ENCODE results near the gene GLRX. TPM values are rescaled to one million over a fixed set of nuclear protein-coding genes. Genes with fewer than 3 reads are reported as not detected.
"Not testable (repeated sequence)": the region's sequence is repeated elsewhere in the genome, so short reads cannot be mapped to it uniquely, and the experiment has no call there.

Gene GLRX
- total and polyA plus RNA-seq, 2 experiments from 2014 or later, result 15.7 to 51.1 TPM

DNA sequence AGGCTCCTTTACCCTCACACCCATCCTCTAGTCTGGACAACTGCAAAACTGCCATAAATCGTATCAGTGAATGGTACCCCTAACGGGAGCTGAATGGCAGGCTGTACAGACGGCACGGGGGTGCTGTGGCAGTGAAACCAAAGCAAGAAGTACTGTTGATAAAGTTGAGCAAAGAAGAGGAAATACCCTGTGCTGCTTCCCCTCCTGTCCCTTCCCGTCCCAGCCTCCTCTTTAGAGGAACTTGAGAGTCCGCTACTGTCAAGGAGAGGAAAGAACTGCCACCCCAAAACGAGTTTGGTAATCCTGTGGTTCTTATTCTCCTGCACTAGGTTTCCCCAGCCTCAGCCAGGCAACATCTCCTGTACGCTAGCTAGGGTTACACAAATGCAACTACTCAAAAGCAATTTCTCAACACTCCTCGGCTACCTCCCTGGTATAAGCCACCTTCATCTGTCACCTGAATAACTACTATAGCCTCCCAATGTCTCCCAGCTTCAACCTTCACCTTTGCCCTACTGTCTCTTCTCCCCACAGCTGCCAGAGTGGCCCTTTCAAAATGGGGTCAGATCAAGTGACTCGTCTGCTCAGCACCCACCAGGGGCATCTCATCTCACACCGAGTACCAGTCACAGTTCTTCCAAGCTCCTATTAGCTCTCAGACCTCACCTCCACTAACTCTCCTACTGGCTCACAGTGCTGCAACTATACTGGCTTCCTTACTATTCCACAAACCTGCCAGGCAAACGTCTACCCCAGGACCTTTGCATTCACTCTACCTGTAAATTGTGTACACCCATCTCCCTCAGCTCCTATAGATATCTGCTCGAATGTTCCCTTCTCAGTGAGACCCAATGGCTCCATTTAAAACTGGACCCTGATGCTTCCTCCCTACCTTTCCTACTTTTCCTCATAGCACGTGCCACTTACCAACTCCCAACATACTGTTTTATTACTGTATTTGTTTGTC, 4.1 kb downstream of the GLRX start:
- TF ChIP-seq, protein P1, sequence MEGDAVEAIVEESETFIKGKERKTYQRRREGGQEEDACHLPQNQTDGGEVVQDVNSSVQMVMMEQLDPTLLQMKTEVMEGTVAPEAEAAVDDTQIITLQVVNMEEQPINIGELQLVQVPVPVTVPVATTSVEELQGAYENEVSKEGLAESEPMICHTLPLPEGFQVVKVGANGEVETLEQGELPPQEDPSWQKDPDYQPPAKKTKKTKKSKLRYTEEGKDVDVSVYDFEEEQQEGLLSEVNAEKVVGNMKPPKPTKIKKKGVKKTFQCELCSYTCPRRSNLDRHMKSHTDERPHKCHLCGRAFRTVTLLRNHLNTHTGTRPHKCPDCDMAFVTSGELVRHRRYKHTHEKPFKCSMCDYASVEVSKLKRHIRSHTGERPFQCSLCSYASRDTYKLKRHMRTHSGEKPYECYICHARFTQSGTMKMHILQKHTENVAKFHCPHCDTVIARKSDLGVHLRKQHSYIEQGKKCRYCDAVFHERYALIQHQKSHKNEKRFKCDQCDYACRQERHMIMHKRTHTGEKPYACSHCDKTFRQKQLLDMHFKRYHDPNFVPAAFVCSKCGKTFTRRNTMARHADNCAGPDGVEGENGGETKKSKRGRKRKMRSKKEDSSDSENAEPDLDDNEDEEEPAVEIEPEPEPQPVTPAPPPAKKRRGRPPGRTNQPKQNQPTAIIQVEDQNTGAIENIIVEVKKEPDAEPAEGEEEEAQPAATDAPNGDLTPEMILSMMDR (IDR thresholded peaks at IDR 0.05; ENCODE audit: low read depth, low read length), result no peak
- Histone ChIP-seq H3K27ac (no peak overlapping the region), H3K27me3 (no peaks in the 10 kb centered on the region), H3K9me3 (ENCODE audit: low read depth) (no peaks in the 10 kb centered on the region), H3K36me3 (peaks cover 4% of the 10 kb centered on the region), H3K4me1 (ENCODE audit: low read depth) (peaks cover 24% of the 10 kb centered on the region), H3K4me3 (no peak overlapping the region)
- no peak for DNase-seq (ENCODE audit: low read depth in 1 of 2, low spot score in 1 of 2)

- no peak for DNase-seq (ENCODE audit: low read depth in 1 of 2, low spot score in 1 of 2)
- H3K4me3 ChIP-seq, result no peak overlapping the region
- H3K27ac ChIP-seq, result peak overlapping the region; percentile 38
- TF ChIP-seq, protein P1 (IDR thresholded peaks at IDR 0.05; ENCODE audit: low read depth, low read length), result no peak
- no peaks in the 10 kb centered on the region for H3K27me3 ChIP-seq
- peaks cover 29% of the 10 kb centered on the region for H3K4me1 ChIP-seq (ENCODE audit: low read depth)
- H3K36me3 ChIP-seq, result peaks cover 4% of the 10 kb centered on the region
- H3K9me3 ChIP-seq (ENCODE audit: low read depth), result no peaks in the 10 kb centered on the region
Observed at GRCh38 chr5:95817430-95817829, 5.1 kb downstream of the GLRX start.

GRCh38 chr5:95816776-95817175, 5.8 kb downstream of the GLRX start:
- Histone ChIP-seq H3K9me3 (ENCODE audit: low read depth) (no peaks in the 10 kb centered on the region), H3K27me3 (no peaks in the 10 kb centered on the region), H3K4me3 (no peak overlapping the region), H3K4me1 (ENCODE audit: low read depth) (peaks cover 35% of the 10 kb centered on the region), H3K27ac (no peak overlapping the region), H3K36me3 (peaks cover 4% of the 10 kb centered on the region)
- TF ChIP-seq, protein P1 (IDR thresholded peaks at IDR 0.05; ENCODE audit: low read depth, low read length), result no peak
- DNase-seq (ENCODE audit: low read depth in 1 of 2, low spot score in 1 of 2), result no peak

- no peak for DNase-seq (ENCODE audit: low read depth in 1 of 2, low spot score in 1 of 2)
- H3K36me3 ChIP-seq, result peaks cover 4% of the 10 kb centered on the region
- no peak overlapping the region for H3K4me3 ChIP-seq
- H3K27me3 ChIP-seq, result no peaks in the 10 kb centered on the region
- H3K4me1 ChIP-seq (ENCODE audit: low read depth), result peaks cover 35% of the 10 kb centered on the region
- H3K9me3 ChIP-seq (ENCODE audit: low read depth), result no peaks in the 10 kb centered on the region
- no peak overlapping the region for H3K27ac ChIP-seq
- TF ChIP-seq, protein P1 (IDR thresholded peaks at IDR 0.05; ENCODE audit: low read depth, low read length), result no peak
Observed at GRCh38 chr5:95816341-95816740, 6.2 kb downstream of the GLRX start.

- no peak for DNase-seq (ENCODE audit: low read depth in 1 of 2, low spot score in 1 of 2)
- TF ChIP-seq, protein P1 (IDR thresholded peaks at IDR 0.05; ENCODE audit: low read depth, low read length), result no peak
- no peak overlapping the region for H3K27ac ChIP-seq
- H3K27me3 ChIP-seq, result no peaks in the 10 kb centered on the region
- no peaks in the 10 kb centered on the region for H3K9me3 ChIP-seq (ENCODE audit: low read depth)
- no peak overlapping the region for H3K4me3 ChIP-seq
- peaks cover 41% of the 10 kb centered on the region for H3K4me1 ChIP-seq (ENCODE audit: low read depth)
- peaks cover 4% of the 10 kb centered on the region for H3K36me3 ChIP-seq
Observed at GRCh38 chr5:95815155-95815729, 7.3 kb downstream of the GLRX start.

DNA sequence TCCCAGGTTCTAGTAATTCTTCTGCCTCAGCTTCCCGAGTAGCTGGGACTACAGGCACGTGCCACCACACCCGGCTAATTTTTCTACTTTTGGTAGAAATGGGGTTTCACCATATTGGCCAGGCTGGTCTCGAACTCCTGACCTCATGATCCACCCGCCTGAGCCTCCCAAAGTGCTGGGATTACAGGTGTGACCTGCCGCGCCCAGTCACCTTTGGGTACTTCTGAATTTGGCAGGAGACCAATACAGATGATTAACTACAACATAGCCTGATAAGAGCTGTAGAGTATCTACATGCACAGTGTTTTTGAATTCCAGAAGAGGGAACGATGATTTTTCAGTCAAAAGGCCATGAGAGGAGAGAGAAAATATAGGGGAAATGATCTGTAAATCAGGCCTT, 9.5 kb downstream of the GLRX start:
- H3K9me3 ChIP-seq (ENCODE audit: low read depth); H3K27me3 ChIP-seq; H3K27ac ChIP-seq; H3K36me3 ChIP-seq; DNase-seq (ENCODE audit: low read depth in 1 of 2, low spot score in 1 of 2); H3K4me3 ChIP-seq: not testable (repeated sequence)
- H3K4me1 ChIP-seq (ENCODE audit: low read depth), result peaks cover 58% of the 10 kb centered on the region

All from cardiac muscle cell (in vitro differentiated cells and primary cell).